ENCODE measurements around the gene INF2.
"Not testable (repeated sequence)": the region's sequence is repeated elsewhere in the genome, so short reads cannot be mapped to it uniquely, and the experiment has no call there.

The INF2 gene

DNA sequence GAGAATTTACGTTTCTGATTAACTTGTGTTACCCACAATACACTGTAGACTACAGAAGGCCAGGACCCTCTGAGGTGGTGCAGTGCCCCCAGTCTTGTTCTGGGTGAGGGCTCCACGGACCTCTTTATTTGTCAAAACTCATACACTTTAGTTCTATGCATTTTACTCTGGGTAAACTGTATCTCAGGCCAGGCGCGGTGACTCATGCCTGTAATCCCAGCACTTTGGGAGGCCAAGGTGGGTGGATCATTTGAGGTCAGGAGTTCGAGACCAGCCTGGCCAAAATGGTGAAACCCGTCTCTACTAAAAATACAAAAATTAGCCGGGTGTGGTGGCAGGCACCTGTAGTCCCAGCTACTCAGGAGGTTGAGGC lies 22.9 kb upstream of the INF2 start:
- DNase-seq (ENCODE audit: low spot score); H3K79me1 ChIP-seq (ENCODE audit: low read depth, low read length); H3K23ac ChIP-seq (ENCODE audit: low read depth, low read length, poor library complexity); H2BK120ac ChIP-seq (ENCODE audit: low read depth, low read length); H3K27me3 ChIP-seq (ENCODE audit: control insufficient read depth in 3 of 3, insufficient read depth in 3 of 3, low read depth in 1 of 3, low read length in 3 of 3); H2BK12ac ChIP-seq (ENCODE audit: low read length); H3K9ac ChIP-seq (ENCODE audit: low read depth, low read length, poor library complexity); H3K14ac ChIP-seq (ENCODE audit: low read length); H2BK15ac ChIP-seq (ENCODE audit: low read length); H3K4me3 ChIP-seq (ENCODE audit: low read length in 2 of 2); H3K36me3 ChIP-seq (replicated peaks in 1 of 2; ENCODE audit: control insufficient read depth in 2 of 2, insufficient read depth in 2 of 2, low read length in 2 of 2); H3K9me3 ChIP-seq (replicated peaks in 1 of 2; ENCODE audit: control insufficient read depth in 2 of 2, insufficient read depth in 1 of 2, low read depth in 1 of 2, low read length in 2 of 2); H4K8ac ChIP-seq (ENCODE audit: low read depth, low read length); H3K4me2 ChIP-seq (ENCODE audit: insufficient read depth, low read length, poor library complexity, severe bottlenecking): not testable (repeated sequence)
- Histone ChIP-seq H2AK5ac (ENCODE audit: low read depth, low read length) (peak overlapping the region; percentile 77), H3K4ac (ENCODE audit: low read length) (peak overlapping the region; percentile 43), H2AFZ (ENCODE audit: low read length) (peak overlapping the region; percentile 72), H4K91ac (ENCODE audit: low read depth, low read length, poor library complexity) (peak overlapping the region; percentile 34), H2BK5ac (ENCODE audit: low read length) (peak overlapping the region; percentile 100), H3K18ac (ENCODE audit: low read length) (peak overlapping the region; percentile 97), H3K27ac (replicated peaks; ENCODE audit: low read length) (peak overlapping the region; percentile 93), H3K4me1 (ENCODE audit: control insufficient read depth in 2 of 2, insufficient read depth in 1 of 2, low read depth in 1 of 2, low read length in 2 of 2) (peaks cover 13 to 19% of the 10 kb centered on the region in 2 donors)
- no CpG with 5 or more reads among the region's 7 CpGs for WGBS, 2 donors (ENCODE audit: extremely low coverage in 2 of 2, insufficient read length in 2 of 2, insufficient replicate concordance in 1 of 2)

DNA sequence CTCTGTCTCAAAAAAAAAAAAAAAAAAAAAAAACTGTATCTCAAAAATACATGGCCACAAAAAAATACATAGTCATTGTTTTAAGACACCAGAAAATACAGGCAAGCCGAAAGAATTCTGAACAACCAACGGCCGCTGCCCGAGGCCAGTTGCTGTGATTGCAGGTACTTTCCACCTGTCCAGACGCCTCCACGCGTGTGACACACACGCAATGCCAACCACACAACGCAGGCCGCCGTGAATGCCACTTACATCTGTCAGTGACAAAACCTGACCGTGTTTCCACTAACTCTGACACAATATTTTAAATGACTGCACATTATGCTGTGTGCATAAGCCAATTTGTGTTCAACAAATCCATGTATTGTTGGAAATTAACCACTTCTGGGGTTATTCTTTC lies 22.4 kb upstream of the INF2 start:
- Histone ChIP-seq H3K4me2 (ENCODE audit: insufficient read depth, low read length, poor library complexity, severe bottlenecking) (no peak overlapping the region), H3K4ac (ENCODE audit: low read length) (no peak overlapping the region), H3K4me1 (ENCODE audit: control insufficient read depth in 2 of 2, insufficient read depth in 1 of 2, low read depth in 1 of 2, low read length in 2 of 2) (peaks cover 13 to 19% of the 10 kb centered on the region in 2 donors), H3K4me3 (ENCODE audit: low read length in 2 of 2) (no peak overlapping the region), H2AFZ (ENCODE audit: low read length) (no peak overlapping the region), H4K8ac (ENCODE audit: low read depth, low read length) (no peak overlapping the region), H4K91ac (ENCODE audit: low read depth, low read length, poor library complexity) (no peak overlapping the region), H3K9ac (ENCODE audit: low read depth, low read length, poor library complexity) (no peak overlapping the region), H3K23ac (ENCODE audit: low read depth, low read length, poor library complexity) (no peak overlapping the region), H2BK5ac (ENCODE audit: low read length) (no peak overlapping the region), H2BK120ac (ENCODE audit: low read depth, low read length) (no peak overlapping the region), H2BK12ac (ENCODE audit: low read length) (peak overlapping the region; percentile 59), H2BK15ac (ENCODE audit: low read length) (peak overlapping the region; percentile 82), H3K27me3 (ENCODE audit: control insufficient read depth in 3 of 3, insufficient read depth in 3 of 3, low read depth in 1 of 3, low read length in 3 of 3) (no peaks in the 10 kb centered on the region), H3K18ac (ENCODE audit: low read length) (peak overlapping the region; percentile 76), H3K36me3 (replicated peaks in 1 of 2; ENCODE audit: control insufficient read depth in 2 of 2, insufficient read depth in 2 of 2, low read length in 2 of 2) (peaks cover 0 to 2% of the 10 kb centered on the region in 2 donors), H3K79me1 (ENCODE audit: low read depth, low read length) (no peaks in the 10 kb centered on the region), H3K9me3 (replicated peaks in 1 of 2; ENCODE audit: control insufficient read depth in 2 of 2, insufficient read depth in 1 of 2, low read depth in 1 of 2, low read length in 2 of 2) (peaks cover 0 to 3% of the 10 kb centered on the region in 2 donors), H2AK5ac (ENCODE audit: low read depth, low read length) (no peak overlapping the region), H3K14ac (ENCODE audit: low read length) (no peak overlapping the region), H3K27ac (replicated peaks; ENCODE audit: low read length) (peak overlapping the region; percentile 3)
- no CpG with 5 or more reads among the region's 12 CpGs for WGBS, 2 donors (ENCODE audit: extremely low coverage in 2 of 2, insufficient read length in 2 of 2, insufficient replicate concordance in 1 of 2)
- DNase-seq (ENCODE audit: low spot score) = no peak

DNA sequence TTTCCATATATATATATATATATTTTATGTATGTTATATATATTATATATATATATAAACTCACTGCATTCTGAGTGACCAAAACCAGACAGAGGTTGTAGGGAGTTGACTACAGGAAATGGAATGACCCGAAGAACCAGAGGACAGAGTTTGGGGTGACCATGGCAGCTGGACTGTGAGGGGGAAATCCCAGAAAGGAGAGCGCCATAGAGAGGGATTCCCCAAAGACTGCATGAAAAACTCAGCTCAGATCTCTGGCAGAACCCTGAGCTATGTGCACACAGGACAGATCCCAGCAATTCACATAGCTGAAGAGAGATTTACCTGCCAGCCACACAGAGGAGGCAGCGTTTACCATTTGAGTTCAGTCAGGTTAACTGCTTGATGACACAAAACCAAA lies 19.7 kb upstream of the INF2 start:
- Histone ChIP-seq H3K14ac (ENCODE audit: low read length) (no peak overlapping the region), H2BK5ac (ENCODE audit: low read length) (no peak overlapping the region), H3K79me1 (ENCODE audit: low read depth, low read length) (no peaks in the 10 kb centered on the region), H3K9ac (ENCODE audit: low read depth, low read length, poor library complexity) (no peak overlapping the region), H2BK12ac (ENCODE audit: low read length) (no peak overlapping the region), H3K9me3 (replicated peaks in 1 of 2; ENCODE audit: control insufficient read depth in 2 of 2, insufficient read depth in 1 of 2, low read depth in 1 of 2, low read length in 2 of 2) (peaks cover 0 to 3% of the 10 kb centered on the region in 2 donors), H2BK120ac (ENCODE audit: low read depth, low read length) (no peak overlapping the region), H3K4me1 (ENCODE audit: control insufficient read depth in 2 of 2, insufficient read depth in 1 of 2, low read depth in 1 of 2, low read length in 2 of 2) (peaks cover 13 to 19% of the 10 kb centered on the region in 2 donors), H3K4ac (ENCODE audit: low read length) (no peak overlapping the region), H2AFZ (ENCODE audit: low read length) (no peak overlapping the region), H4K8ac (ENCODE audit: low read depth, low read length) (no peak overlapping the region), H3K27me3 (ENCODE audit: control insufficient read depth in 3 of 3, insufficient read depth in 3 of 3, low read depth in 1 of 3, low read length in 3 of 3) (no peaks in the 10 kb centered on the region), H3K4me2 (ENCODE audit: insufficient read depth, low read length, poor library complexity, severe bottlenecking) (no peak overlapping the region), H3K27ac (replicated peaks; ENCODE audit: low read length) (no peak overlapping the region), H3K23ac (ENCODE audit: low read depth, low read length, poor library complexity) (no peak overlapping the region), H2AK5ac (ENCODE audit: low read depth, low read length) (peak overlapping the region; percentile 60), H3K18ac (ENCODE audit: low read length) (no peak overlapping the region), H3K36me3 (replicated peaks in 1 of 2; ENCODE audit: control insufficient read depth in 2 of 2, insufficient read depth in 2 of 2, low read length in 2 of 2) (peaks cover 0 to 2% of the 10 kb centered on the region in 2 donors), H3K4me3 (ENCODE audit: low read length in 2 of 2) (no peak overlapping the region), H2BK15ac (ENCODE audit: low read length) (no peak overlapping the region), H4K91ac (ENCODE audit: low read depth, low read length, poor library complexity) (no peak overlapping the region)
- DNase-seq (ENCODE audit: low spot score) = no peak
- WGBS, 2 donors (ENCODE audit: extremely low coverage in 2 of 2, insufficient read length in 2 of 2, insufficient replicate concordance in 1 of 2) = no CpG with 5 or more reads among the region's 3 CpGs

DNA sequence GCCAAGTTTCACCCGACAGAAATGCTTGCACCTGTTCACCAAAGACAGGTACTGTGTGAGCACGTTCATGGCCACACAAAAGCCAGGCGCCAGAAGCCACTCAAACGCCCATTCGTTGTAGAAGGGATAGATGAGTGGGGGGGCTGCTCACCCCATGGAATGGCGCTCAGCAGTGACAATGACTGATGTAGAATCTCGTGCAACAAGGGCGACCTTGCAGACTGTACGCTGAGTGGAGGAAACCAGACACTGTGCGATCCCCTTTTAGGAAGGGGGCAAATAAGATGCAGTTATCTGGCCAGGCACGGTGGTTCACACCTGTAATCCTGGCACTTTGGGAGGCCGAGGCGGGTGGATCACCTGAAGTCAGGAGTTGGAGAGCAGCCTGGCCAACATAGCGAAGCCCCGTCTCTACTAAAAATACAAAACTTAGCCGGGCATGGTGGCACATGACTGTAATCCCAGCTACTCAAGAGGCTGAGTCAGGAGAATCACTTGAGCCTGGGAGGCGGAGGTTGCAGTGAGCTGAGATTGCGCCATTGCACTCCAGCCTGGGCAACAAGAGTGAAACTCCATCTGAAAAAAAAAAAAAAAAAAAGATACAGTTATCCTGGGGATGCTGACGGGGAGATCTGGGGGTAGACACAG lies 18.0 kb upstream of the INF2 start:
- not testable (repeated sequence) for H2BK120ac ChIP-seq (ENCODE audit: low read depth, low read length); H3K27ac ChIP-seq (replicated peaks; ENCODE audit: low read length); H3K4me3 ChIP-seq (ENCODE audit: low read length in 2 of 2); H3K4me2 ChIP-seq (ENCODE audit: insufficient read depth, low read length, poor library complexity, severe bottlenecking); H4K91ac ChIP-seq (ENCODE audit: low read depth, low read length, poor library complexity); H3K18ac ChIP-seq (ENCODE audit: low read length); H3K4me1 ChIP-seq (ENCODE audit: control insufficient read depth in 2 of 2, insufficient read depth in 1 of 2, low read depth in 1 of 2, low read length in 2 of 2); H3K9ac ChIP-seq (ENCODE audit: low read depth, low read length, poor library complexity); H3K27me3 ChIP-seq (ENCODE audit: control insufficient read depth in 3 of 3, insufficient read depth in 3 of 3, low read depth in 1 of 3, low read length in 3 of 3); H4K8ac ChIP-seq (ENCODE audit: low read depth, low read length); H2AFZ ChIP-seq (ENCODE audit: low read length); H3K14ac ChIP-seq (ENCODE audit: low read length); H3K9me3 ChIP-seq (replicated peaks in 1 of 2; ENCODE audit: control insufficient read depth in 2 of 2, insufficient read depth in 1 of 2, low read depth in 1 of 2, low read length in 2 of 2); H3K79me1 ChIP-seq (ENCODE audit: low read depth, low read length); H2BK5ac ChIP-seq (ENCODE audit: low read length); H2AK5ac ChIP-seq (ENCODE audit: low read depth, low read length); DNase-seq (ENCODE audit: low spot score); H2BK15ac ChIP-seq (ENCODE audit: low read length); H3K4ac ChIP-seq (ENCODE audit: low read length); H3K36me3 ChIP-seq (replicated peaks in 1 of 2; ENCODE audit: control insufficient read depth in 2 of 2, insufficient read depth in 2 of 2, low read length in 2 of 2); H3K23ac ChIP-seq (ENCODE audit: low read depth, low read length, poor library complexity)
- WGBS, 2 donors (ENCODE audit: extremely low coverage in 2 of 2, insufficient read length in 2 of 2, insufficient replicate concordance in 1 of 2) = no CpG with 5 or more reads among the region's 19 CpGs
- peak overlapping the region; percentile 82 for H2BK12ac ChIP-seq (ENCODE audit: low read length)
